HuH-7 (cell line): ENCODE data around the gene AGBL1.
"Not testable (repeated sequence)": the region's sequence is repeated elsewhere in the genome, so short reads cannot be mapped to it uniquely, and the experiment has no call there.

Source experiments
- DNase-seq: peaks from one replicate; pipeline ENCODE4 v3.0.0; 2011; ENCODE audit warnings: low spot score

The AGBL1 gene

DNA sequence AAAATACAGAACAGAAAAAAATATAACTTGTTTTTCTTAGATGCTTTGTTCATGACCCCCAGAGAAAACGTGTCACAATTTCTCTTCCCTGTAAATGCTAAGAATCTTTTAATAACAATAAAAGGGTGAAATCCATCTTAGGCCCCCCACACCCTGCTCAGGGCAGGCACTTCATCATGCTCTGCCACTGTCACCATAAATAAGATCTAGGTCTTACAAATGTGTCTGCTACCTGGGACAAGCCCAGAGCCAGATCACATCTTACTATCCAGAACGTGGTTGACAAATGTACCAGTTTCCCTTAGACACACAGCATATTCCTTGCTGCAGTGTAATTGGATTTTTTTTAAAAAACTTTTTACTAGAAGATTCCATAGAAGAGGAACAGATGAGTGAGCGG lies 795.4 kb downstream of the AGBL1 start:
- DNase-seq, result no peak

DNA sequence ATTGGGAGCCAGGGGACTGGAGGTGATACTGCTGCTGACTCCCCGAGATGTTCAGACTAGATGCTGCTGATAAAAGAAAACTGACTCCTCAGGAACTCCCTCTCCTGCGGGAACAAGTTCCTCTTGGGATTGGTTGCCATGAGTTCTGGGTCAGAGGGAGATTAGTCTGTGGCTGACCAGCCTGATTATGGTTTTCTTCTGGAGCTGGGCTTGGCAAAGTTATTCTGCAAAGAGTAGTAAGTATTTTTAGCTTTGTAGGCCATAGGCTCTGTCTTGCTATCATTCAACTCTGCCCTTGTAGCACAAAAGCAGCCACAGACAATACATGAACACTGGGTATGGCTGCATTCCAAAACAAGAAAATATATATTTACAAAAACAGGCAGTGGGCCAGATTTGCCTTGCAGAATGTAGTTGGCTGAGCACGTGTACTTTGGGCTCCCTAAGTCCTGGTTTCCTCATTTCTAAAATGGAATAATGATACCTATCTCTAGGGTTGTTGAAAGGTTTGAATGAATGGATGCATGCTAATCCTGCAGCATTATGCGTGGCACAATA lies 796.8 kb downstream of the AGBL1 start:
- DNase-seq, result no peak

DNA sequence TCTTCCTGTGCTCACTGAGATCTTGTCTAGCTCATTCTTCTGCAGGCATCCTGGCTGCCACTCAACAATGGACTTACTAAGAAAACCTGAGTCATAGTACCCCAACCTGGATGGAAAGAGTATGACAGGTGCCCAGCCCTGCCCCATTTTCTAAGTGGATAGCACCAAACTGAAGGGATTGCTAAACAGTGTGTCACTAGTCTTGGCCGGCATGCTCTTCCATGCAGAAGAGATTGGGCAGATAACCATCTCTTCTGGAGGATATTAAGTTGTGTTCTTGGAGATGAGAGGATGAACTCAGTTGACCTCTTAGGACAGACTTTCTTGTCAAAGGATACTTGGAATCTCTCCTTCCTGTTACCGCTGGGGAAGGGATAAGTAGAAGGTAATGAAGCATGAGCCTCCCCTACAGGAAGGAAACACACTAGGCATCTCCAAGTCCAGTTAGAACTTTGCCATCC lies 797.5 kb downstream of the AGBL1 start:
- no peak for DNase-seq

DNA sequence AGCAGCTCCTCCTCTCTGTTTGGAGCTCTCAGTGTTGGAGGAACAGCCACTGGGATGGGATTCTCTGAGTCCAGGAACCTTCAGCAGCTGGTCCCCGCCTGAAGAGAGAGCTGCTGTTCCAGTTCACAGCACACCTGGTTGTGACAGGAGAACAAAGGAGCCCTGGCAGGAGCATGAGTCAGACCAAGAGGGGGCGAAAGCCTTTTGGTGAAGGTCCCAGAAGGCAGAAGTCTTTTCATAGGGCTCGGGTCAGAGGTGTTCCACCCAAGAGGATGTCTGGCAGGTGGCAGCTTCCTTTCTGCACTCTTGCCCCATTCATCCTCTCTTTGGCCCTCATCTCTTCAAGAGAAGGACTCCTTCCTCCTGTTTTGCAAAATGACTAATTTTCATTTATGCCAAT lies 799.2 kb downstream of the AGBL1 start:
- not testable (repeated sequence) for DNase-seq

DNA sequence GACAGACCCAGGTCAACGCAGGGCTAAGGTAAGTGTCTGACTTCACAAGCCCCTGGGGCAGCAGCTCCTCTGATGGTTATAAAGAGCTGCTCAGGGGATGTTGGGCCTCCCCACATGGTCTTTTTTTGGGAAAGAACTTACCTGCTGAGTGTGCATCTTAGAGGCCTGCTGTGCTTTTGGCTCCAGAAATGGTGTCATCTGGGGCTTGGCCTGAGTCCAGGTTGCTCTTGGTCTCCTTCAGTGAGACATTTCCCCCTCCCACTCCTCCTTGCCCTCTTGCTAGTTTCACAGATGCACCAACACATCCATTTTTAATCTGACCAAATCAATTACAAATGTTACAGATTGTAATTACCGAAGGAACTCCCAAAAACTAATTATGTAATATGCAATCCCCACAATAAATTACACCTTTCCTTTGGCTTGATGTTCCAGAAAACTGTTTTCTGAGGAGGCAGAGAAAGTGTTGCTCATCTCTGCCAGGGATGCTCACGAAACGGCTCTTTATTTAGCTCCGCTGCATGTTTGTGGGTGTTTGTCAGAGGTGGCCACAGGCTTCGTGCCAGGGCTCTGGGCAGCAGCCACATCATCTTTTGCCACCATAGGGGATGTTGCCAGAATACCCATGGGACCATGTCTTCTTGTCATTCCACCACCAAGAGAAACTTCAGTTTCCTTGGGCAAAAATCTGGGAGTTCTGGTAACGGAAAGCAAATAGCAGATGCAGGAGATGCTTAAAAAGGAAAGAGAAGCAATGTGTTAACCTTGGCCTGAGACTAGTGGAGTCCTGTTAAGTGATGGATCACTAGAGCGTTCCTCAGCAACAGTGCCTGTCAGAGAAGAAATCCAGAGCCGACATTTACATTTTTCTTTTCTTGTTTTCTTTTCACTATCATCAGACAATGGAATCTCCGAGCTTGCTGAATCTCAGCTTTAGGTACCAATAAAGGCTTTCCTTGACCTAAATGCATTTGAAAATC lies 799.9 kb downstream of the AGBL1 start:
- no peak for DNase-seq

DNA sequence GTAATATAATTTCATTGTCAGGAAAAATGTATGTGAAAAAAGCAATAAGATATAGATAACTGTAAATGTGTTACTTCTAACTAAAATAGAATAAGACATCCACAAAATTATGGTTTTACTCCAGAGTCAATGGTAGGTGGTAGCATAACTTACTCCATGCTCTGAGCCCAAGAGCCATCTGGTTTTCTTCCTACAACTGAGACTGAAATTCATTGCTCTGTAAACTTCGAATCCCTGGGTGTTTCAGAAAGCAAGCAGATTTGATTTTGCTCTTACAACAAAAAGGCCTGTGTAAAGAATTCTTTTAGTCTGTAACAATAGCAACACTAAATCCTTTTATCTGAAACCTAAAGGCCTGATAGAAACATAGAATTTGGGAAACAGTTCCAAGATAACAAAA lies 805.9 kb downstream of the AGBL1 start:
- DNase-seq, result no peak

DNA sequence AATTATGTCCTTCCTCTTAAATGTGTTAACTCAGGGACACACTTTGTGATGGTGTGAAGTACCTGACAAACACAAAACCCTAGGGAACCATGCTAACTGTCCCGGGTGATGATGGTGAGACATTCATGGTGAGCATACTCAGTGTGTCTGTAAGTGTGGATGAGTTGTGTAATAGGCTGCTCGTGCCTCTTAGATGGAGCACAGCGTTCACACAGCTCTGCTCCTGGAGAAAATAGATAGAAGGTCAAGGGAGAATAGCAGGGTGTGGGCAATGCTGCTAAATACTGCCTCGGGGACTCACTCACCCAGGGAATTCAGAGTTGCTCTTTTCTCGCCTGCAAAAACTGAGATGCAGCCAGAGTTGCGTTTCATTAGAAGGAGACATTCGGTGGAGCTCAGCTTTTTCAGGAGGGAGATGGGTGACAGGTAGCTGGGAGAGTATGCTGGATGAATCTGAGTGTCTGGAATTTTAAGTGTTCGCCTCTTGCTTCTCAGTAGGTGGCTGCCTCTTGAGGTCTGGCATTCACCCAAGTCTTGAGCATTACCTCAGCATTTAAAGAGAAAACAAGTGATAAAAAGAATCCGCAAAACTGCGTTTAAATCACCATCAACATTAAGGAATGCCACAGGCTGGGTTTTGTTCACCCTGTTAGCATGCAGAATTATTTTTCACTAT lies 813.2 kb downstream of the AGBL1 start:
- no peak for DNase-seq

DNA sequence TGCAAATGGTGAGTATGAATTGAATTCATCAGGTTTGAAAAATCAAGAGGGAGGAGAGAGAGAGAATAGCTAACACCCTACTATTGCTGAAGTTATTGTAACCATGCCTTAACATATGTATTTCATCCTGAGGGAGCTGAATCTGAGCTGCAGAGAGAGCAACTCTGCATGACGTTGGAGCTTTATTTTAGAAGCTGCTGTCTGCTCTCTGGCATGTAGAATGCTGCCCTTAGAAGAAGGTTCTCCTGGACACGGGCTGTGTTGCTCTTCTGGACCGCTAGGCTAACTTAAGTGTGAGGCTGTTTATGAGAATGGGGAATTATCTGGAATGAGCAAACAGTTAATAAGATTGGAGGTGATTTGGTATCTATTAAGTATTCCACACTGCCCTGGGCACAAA lies 814.6 kb downstream of the AGBL1 start:
- no peak for DNase-seq

DNA sequence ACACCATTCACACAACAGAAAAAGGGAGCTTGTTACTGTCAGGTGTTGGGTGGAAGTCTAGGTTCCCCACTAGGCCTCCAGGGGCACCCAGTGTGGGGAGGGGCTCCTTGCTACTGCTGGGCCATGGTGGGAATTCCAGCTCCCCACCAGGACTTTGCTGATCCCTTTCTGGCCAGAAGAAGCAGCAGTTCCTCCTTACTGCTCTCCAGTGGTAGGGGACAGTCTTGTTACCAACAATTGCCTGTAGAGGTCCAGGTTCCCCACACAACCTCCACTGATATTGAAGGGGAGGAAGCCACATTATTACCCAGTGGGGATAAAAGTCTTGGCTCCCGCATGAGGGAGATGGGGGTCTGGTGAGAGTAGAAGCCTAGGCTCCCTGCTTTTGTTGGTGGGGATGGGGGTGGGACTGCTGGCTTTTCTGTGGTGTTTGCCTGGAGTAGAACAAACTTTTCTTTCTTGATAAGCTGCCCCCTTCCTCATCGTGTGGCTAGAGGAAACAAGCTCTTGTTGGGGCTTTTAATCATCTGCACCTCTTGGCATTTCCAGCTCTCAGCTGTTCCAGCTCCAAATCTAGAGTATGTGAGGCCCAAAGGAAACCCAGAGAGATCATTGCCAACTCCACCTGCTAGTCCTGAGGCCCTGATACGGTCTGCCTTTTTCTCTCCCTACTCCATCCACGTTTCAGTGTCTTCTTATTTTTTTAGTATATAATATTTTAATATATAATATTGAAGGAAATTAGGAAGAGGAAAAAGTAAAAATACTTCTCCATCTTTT lies 824.2 kb downstream of the AGBL1 start:
- DNase-seq, result no peak

DNA sequence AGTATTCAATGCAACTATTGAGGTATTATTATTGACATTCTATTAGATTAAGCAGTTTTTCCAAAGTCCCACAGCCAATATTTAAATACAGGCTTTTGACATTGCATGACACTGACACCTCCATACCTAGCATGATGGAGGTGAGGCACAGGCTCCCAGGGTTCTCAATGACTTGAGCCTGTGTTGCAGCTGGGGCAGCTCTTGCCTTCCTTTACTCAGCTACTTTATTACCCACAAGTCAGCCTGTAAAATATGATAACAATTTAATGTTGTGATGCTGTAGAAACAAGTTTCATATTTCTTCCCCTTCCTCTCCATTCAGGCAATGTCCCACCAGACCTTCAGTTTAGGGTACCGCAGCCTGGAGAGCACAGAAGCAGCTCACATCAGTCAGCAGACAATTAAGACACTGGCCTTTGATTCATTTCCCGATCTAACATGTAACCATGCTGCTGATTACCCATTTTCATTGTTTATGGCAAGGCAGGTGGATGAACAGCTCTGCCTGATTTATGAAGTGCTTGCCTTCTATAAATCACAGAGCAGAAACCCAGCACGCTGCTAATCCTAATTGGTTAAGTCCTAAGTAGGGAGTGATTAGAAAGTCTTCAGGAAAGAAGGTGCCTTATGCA lies 826.1 kb downstream of the AGBL1 start:
- no peak for DNase-seq

DNA sequence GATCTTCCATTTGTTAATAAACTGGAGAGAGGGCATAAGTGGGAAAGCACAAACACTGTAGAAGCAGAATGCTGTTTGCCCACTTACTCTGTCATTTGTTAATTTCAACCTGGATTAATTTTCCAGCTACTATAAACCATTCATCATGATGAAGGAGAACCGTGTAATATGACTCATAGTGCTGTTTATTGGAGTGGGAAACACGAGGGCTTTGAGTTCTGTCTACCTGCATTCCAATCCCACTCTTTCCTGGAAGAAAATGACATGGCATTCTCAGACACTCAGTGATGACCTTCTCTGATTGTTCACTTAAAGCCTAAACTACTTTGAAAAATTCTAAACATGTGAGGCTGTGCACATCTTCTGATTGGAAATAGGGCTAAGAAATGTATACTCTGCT lies 826.7 kb downstream of the AGBL1 start:
- DNase-seq, result no peak

DNA sequence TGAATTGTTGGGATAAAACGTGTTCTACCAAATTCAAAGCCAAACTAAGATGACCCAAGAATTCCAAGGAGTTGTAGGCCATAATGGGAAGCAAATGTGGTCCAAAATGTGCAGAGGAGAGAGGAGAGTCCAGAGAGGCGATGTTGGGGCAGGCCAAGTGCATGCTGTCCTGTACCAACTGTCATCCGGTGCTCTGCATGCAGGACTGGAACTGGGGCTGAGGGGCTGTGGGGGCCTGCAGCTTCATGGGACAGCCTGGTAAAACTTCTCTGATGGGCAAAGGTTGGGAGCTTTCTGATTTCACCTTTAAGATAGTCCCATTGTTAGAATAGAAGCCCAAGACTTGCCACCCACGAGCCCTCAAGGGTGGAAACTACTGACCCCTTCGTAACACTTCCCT lies 831.4 kb downstream of the AGBL1 start:
- DNase-seq, result no peak

DNA sequence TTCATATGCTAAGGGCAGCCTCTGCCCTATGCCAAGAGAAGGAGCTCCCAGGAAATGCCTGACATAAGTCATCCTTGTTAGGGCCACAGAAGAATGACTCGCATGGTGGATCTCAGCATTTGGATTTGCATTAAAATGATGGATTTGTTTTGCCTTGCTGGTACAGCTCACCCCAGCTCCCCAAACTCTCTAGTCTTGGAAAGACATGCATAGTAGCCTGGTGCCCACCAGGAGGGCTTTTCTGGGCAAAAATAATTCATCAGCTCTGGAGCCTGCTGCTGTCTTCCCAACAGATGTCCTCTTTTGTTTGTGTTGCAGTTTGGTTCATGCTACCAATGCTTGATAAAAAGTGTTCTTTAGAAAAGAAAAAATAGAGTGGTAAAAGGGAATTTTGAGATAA lies 833.0 kb downstream of the AGBL1 start:
- no peak for DNase-seq

DNA sequence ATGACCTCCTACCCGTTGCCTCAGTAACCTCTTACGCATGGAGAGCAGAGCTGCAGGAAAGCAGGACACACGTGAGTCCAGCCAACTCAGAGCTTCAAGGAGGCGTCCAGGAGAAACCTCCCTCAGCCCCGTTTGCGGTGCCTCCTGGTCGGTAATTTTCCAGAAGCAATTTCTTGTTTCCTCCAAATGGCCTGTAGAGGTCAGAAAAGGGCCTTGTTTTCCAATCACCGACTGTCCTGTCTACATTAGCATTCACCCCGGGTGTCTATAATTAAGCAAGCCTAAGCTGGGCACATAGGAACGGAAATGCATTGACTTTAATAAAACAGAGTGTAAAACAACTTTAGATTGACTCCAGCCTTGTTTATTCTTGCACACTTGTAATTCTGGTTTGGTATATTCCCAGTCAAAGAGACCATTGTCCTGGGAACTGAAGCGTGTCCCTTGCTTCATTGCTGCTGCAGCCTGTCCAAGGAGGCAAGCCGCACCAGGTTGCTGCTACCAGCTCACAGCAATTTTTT lies 836.2 kb downstream of the AGBL1 start:
- DNase-seq, result peak; percentile 55

DNA sequence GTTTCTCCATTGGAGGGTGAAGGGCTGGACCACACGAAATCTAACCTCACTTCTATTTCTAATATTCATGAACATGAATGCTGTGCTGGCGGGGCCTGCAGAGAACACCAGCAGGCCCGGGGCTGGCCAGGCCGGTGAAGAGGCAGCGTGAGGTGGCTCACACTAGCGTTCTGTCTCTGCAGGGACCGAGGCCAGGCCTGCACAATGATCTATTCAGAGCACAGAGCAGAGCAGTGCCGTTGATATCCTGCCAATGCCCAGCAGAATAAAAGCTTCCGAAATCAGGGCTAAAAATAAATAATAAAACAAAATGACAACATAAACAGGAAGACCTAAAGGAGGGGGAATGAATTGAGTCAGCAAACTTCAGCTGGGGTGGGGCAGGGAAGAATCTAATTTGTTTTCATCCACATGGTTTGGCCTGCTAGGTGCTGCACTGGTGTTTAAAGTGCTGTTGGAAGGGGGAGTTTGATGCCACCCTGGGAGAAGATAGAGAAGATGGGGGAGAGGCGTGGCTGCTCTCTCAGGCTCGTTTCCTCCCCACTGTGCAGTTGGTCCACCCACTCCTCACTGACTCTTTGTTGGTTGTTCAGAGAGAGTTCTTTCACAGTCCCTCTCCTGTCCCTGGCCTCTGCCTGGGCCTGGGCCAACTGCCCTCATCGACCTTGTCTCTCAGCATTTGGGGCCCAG lies 837.1 kb downstream of the AGBL1 start:
- no peak for DNase-seq

DNA sequence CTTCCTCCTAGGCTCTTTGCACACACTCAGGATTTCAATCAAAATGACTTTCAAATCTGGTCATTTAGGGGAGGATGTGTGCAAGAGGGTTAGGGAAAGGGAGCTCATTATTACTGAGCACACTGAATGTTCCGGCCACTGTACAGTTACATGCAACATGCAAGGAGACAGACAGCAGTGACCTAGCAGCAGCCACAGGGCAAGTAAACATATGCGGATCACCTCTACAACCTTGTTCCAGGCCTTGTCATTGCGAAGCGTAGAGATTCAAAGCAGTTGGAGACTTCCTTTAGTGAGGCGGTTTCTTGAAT lies 837.6 kb downstream of the AGBL1 start:
- no peak for DNase-seq

DNA sequence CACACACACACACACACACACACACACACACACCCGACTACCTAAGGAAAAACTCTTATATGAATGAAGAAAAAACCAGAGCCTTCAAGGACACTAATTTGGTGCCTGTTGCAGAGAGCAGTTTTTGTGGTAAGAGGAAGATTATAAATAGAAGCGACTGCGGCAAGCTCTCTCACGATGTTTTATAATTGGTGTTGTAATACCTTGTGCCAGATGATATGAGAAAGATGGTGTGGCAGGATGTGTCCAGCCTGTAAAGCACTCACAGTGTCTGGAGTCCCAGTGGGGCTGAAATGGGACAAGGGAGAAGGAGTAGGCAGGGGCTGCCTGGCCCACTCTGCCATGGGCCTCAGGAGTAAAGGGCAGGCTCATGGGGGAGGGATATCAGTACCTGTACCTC lies 839.9 kb downstream of the AGBL1 start:
- no peak for DNase-seq

DNA sequence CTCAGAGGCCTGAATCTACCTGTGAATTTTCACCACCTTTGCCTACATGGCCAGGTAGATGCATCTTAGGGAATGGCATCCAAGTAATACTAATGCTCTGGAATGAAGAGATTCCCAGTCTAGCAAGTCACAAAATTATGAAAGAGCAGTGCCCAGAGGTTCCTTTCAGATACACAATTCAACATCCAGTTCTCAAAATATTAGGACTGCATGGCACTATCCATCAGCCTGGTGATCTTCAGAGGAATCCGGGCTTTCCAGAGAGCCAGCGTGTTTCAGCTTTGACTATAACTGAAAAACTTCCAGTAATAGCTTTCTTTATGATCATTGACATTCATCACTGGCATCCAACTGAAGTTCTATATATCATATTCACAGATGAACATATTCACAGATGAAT lies 849.8 kb downstream of the AGBL1 start:
- no peak for DNase-seq

DNA sequence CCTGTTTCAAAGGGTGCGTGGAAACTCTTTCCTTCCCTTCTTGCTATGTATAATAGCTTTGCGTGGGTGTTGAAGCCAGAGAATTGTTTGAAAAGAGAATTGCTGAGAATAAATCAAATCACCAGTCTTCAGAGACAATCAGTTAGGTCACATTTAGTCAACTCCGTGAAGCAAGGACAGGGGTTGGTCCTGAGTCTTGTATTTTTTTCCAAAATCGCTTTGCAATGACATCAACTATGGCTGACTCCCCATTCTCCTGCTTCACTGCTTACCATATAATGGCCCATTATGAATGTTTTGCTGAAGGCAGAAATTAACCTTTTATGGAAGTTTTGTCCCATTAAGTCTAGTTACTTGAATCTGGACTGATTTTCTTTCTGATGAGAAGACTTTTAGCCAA lies 852.8 kb downstream of the AGBL1 start:
- no peak for DNase-seq

DNA sequence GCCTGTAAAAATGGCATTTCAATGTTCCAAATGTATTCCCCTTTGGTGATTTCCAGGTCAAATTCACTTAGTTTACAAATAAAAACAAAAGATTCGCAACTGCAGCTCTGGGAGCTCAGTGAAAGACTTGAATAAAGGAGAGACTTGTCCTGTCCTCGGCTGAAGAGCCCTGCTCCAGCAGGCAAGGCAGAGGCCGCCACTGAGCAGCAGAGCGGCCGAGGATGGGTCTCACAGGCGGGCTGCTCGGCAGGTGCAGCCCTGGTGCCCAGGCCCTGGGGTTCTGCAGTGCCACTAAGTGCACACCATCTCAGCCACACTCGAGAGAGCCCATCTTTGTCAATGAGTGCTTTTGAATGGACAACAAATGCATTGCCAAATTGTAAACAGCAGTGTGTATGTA lies 856.2 kb downstream of the AGBL1 start:
- DNase-seq, result no peak

DNA sequence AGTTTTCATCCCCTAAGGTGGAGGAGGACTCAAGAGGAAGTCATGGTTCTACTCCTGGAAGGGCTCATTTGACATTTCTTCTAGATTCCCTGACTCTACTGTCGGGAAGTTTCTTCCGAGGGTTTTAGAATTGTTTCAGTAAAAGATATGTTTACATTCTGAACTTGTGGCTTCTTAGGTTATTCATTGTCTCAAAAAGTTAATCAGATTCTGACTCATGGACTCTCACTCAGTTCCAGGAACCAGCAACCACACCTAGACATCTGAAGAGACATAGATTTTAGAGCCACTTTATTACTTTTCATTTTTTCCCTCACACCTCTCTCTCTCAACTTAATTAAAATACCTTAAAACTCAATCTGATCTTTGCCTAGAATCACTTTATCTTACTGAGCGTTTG lies 862.6 kb downstream of the AGBL1 start:
- DNase-seq, result no peak
